ENCODE data around the gene AKT2.

GRCh38 chr19:40245506-40246128 is 39.5 kb downstream of the AKT2 start:
- no peak for TF ChIP-seq POLR2A (IDR thresholded peaks at IDR 0.05)
- TF ChIP-seq CTCF (IDR thresholded peaks at IDR 0.05), result no peak

Measured in body of pancreas (tissue), 4 donors.